Measurements from ENCODE around the gene SYT11. TPM values are rescaled to one million over a fixed set of nuclear protein-coding genes. Genes with fewer than 3 reads are reported as not detected.

SYT11 gene
- total RNA-seq, 1 experiment from 2014 or later, result 6.1 TPM

DNA sequence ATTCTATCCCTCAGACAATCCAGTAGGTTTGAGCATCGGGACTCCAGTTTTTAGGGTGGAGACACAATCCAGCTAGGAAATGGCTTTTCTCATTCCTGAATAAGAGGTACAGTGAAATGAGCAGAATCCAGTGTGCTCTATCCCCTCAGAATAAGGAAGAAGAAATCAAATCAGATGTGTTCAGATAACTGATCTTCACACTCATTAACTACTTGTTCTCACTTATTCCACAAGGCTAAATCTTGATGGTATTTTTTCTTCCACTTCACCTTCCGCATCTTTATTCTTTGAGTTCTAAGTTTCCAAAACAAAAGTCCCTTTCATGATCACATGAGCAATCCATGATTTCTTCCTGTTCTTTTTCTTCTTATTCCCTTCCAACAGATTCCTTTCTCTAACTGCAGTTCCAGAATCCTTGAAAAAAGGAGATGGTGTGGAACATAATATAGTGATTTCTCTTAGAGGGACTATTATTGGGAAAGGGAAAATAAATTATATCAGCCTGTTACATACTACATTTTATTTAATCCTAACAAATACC lies 1.7 kb downstream of the SYT11 start:
- H3K27ac Mint-ChIP-seq, result 0 out of 2 replicates have a peak overlapping the region, but pooled peaks have one; percentile 2
- peaks cover 18% of the 10 kb centered on the region for H3K4me1 Mint-ChIP-seq
- DNase-seq (ENCODE audit: low spot score) (no peak), ATAC-seq (no peak)
- H3K4me3 Mint-ChIP-seq, result peak overlapping the region; percentile 68
- TF ChIP-seq CREB1 (CRISPR knock-in tag; IDR thresholded peaks at IDR 0.05), result no peak
- no peak for TF ChIP-seq CREM (CRISPR knock-in tag; IDR thresholded peaks at IDR 0.05)
- TF ChIP-seq ESRRA (CRISPR knock-in tag; IDR thresholded peaks at IDR 0.05; ENCODE audit: borderline replicate concordance), result no peak
- TF ChIP-seq, protein P1, sequence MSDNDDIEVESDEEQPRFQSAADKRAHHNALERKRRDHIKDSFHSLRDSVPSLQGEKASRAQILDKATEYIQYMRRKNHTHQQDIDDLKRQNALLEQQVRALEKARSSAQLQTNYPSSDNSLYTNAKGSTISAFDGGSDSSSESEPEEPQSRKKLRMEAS (CRISPR knock-in tag; IDR thresholded peaks at IDR 0.05), result no peak
- no peak for TF ChIP-seq SMAD4 (CRISPR knock-in tag; IDR thresholded peaks at IDR 0.05)
- no peak for TF ChIP-seq JUN (CRISPR knock-in tag; IDR thresholded peaks at IDR 0.05)
- TF ChIP-seq, protein P2, sequence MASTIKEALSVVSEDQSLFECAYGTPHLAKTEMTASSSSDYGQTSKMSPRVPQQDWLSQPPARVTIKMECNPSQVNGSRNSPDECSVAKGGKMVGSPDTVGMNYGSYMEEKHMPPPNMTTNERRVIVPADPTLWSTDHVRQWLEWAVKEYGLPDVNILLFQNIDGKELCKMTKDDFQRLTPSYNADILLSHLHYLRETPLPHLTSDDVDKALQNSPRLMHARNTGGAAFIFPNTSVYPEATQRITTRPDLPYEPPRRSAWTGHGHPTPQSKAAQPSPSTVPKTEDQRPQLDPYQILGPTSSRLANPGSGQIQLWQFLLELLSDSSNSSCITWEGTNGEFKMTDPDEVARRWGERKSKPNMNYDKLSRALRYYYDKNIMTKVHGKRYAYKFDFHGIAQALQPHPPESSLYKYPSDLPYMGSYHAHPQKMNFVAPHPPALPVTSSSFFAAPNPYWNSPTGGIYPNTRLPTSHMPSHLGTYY (CRISPR knock-in tag; IDR thresholded peaks at IDR 0.05), result no peak
- TF ChIP-seq ETV6 (CRISPR knock-in tag; IDR thresholded peaks at IDR 0.05), result no peak
- TF ChIP-seq, protein P3, sequence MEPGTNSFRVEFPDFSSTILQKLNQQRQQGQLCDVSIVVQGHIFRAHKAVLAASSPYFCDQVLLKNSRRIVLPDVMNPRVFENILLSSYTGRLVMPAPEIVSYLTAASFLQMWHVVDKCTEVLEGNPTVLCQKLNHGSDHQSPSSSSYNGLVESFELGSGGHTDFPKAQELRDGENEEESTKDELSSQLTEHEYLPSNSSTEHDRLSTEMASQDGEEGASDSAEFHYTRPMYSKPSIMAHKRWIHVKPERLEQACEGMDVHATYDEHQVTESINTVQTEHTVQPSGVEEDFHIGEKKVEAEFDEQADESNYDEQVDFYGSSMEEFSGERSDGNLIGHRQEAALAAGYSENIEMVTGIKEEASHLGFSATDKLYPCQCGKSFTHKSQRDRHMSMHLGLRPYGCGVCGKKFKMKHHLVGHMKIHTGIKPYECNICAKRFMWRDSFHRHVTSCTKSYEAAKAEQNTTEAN (CRISPR knock-in tag; IDR thresholded peaks at IDR 0.05), result no peak
- no peak for TF ChIP-seq RORB (CRISPR knock-in tag; IDR thresholded peaks at IDR 0.05)
- H3K9me3 Mint-ChIP-seq, result no peaks in the 10 kb centered on the region
- ChIA-PET CTCF (no interaction called here), POLR2A (no interaction called here)
- H3K27me3 Mint-ChIP-seq (ENCODE audit: low read depth), result no peaks in the 10 kb centered on the region; the same call in 1 of the 2 replicates
- no peaks in the 10 kb centered on the region for H3K36me3 Mint-ChIP-seq

DNA sequence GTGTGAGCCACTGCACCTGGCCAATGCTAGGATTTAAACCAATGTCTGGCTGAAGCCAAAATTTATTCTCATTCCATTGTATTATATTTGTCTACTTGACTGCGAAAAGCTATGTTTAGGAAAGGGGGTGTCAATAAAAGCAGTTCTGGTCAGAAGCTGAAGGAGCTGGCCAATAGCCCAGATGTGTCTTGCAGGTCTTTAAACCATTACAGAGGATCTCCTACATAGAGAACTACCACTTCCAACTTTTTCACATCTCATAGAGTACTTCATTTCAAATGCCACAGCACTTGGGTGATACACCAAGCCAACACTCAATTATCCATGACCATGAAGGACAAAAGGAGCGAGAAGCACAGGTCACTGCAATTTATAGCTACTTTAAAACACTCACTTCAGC lies 2.5 kb downstream of the SYT11 start:
- Mint-ChIP-seq H3K4me1 (peaks cover 16% of the 10 kb centered on the region), H3K36me3 (no peaks in the 10 kb centered on the region), H3K27ac (no peak overlapping the region), H3K4me3 (no peak overlapping the region), H3K9me3 (no peaks in the 10 kb centered on the region), H3K27me3 (ENCODE audit: low read depth) (no peaks in the 10 kb centered on the region; the same call in 1 of the 2 replicates)
- ATAC-seq (no peak), DNase-seq (ENCODE audit: low spot score) (no peak)
- TF ChIP-seq, protein P4, sequence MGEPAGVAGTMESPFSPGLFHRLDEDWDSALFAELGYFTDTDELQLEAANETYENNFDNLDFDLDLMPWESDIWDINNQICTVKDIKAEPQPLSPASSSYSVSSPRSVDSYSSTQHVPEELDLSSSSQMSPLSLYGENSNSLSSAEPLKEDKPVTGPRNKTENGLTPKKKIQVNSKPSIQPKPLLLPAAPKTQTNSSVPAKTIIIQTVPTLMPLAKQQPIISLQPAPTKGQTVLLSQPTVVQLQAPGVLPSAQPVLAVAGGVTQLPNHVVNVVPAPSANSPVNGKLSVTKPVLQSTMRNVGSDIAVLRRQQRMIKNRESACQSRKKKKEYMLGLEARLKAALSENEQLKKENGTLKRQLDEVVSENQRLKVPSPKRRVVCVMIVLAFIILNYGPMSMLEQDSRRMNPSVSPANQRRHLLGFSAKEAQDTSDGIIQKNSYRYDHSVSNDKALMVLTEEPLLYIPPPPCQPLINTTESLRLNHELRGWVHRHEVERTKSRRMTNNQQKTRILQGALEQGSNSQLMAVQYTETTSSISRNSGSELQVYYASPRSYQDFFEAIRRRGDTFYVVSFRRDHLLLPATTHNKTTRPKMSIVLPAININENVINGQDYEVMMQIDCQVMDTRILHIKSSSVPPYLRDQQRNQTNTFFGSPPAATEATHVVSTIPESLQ (CRISPR knock-in tag; IDR thresholded peaks at IDR 0.05), result no peak
- no peak for TF ChIP-seq ETV6 (CRISPR knock-in tag; IDR thresholded peaks at IDR 0.05)
- TF ChIP-seq GABPB1 (CRISPR knock-in tag; IDR thresholded peaks at IDR 0.05), result no peak
- no peak for TF ChIP-seq MXD4 (CRISPR knock-in tag; IDR thresholded peaks at IDR 0.05; ENCODE audit: borderline replicate concordance)
- TF ChIP-seq SMAD3 (CRISPR knock-in tag; IDR thresholded peaks at IDR 0.05; ENCODE audit: borderline replicate concordance), result no peak
- TF ChIP-seq PRRX2 (CRISPR knock-in tag; IDR thresholded peaks at IDR 0.05), result no peak
- TF ChIP-seq ZNF423 (CRISPR knock-in tag; IDR thresholded peaks at IDR 0.05), result no peak
- TF ChIP-seq GTF2I (CRISPR knock-in tag; conservative IDR thresholded peaks at IDR 0.05), result no peak
- TF ChIP-seq ZNF121 (CRISPR knock-in tag; IDR thresholded peaks at IDR 0.05), result no peak
- POLR2A ChIA-PET, result no interaction called here
- CTCF ChIA-PET, result no interaction called here

DNA sequence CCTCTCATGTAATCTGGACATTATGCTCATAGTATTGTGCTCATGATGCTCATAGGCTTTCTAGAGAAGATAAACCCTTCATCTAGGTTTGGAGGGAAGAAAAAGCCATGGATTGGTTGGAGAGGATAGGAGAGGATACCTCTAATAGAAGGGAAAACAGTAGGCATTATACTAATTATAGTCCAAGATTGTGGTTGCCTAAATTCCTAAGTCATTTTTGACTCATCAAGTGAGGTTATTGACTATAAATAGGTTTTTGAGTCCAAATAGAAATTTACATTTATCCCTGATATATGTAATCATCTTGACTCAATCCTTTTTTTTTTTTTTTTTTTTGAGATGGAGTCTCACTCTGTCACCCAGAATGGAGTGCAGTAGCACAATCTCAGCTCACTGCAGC lies 5.0 kb downstream of the SYT11 start:
- TF ChIP-seq ZNF219 (CRISPR knock-in tag; IDR thresholded peaks at IDR 0.05; ENCODE audit: borderline replicate concordance), result no peak
- TF ChIP-seq, protein P5, sequence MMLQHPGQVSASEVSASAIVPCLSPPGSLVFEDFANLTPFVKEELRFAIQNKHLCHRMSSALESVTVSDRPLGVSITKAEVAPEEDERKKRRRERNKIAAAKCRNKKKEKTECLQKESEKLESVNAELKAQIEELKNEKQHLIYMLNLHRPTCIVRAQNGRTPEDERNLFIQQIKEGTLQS (CRISPR knock-in tag; conservative IDR thresholded peaks at IDR 0.05), result no peak
- CTCF ChIA-PET, result interaction anchor here (0.5 kb wide), 1 partner anchor 263 kb away, joined by 3 read pairs; no protein-coding TSS in a partner anchor
- no peaks in the 10 kb centered on the region; the same call in 1 of the 2 replicates for H3K27me3 Mint-ChIP-seq (ENCODE audit: low read depth)
- H3K9me3 Mint-ChIP-seq, result no peaks in the 10 kb centered on the region
- no peak overlapping the region for H3K27ac Mint-ChIP-seq
- peaks cover 7% of the 10 kb centered on the region for H3K4me1 Mint-ChIP-seq
- ATAC-seq (no peak), DNase-seq (ENCODE audit: low spot score) (no peak)
- H3K4me3 Mint-ChIP-seq, result no peak overlapping the region
- no peaks in the 10 kb centered on the region for H3K36me3 Mint-ChIP-seq
- POLR2A ChIA-PET, result no interaction called here
